ENCODE results near the gene MAPK11. TPM values are rescaled to one million over a fixed set of nuclear protein-coding genes. Genes with fewer than 3 reads are reported as not detected.
A peak's percentile ranks its signal among the peaks of the same experiment; 100 is the strongest.

Gene MAPK11
- total RNA-seq, 1 donor = 11.8 TPM

DNA sequence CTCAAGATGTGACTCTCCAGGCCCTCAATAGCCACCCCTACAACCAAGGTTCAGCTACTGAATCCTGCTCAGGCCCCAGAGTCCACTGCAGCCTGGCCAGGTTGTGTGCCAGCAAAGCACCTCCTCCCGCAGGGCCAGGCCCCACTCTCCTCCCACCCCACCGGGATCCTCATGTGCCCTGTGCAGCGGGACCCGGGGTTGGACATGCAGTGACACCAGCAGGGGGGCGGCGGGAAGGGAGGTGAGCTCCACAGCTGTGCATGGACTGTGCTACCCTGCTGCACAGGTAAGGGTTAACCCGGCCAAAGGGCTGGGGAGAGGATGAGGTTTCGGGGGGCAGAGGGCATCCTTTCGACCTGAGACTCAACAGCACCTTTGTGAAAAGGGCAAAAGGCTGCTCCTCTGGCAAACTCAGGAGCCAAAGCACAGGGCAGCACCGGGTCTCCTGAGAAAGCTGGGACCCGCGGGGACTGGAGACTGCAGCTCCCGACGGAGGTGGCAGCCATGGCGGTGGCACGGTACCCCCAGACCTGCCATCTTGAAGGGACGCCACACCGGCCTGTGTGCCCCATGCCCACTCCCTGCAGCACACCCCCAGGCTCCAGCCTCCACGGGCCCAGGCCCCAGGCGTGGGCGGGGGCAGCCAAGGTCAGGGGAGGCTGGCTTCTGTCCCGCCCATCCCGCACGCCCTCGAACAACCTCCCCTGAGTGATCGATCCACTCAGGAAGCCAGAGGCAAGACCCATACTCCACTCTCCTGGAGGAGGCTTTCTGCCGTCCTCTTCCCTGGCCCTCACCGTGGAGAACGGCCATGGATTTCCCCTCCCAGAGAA lies 26.7 kb upstream of the MAPK11 start:
- DNase-seq (ENCODE audit: low read depth in 2 of 3, low spot score in 2 of 3) = no peak

GRCh38 chr22:50294319-50294656 lies 24.1 kb upstream of the MAPK11 start:
- DNase-seq (ENCODE audit: low read depth in 2 of 3, low spot score in 2 of 3) = no peak

DNA sequence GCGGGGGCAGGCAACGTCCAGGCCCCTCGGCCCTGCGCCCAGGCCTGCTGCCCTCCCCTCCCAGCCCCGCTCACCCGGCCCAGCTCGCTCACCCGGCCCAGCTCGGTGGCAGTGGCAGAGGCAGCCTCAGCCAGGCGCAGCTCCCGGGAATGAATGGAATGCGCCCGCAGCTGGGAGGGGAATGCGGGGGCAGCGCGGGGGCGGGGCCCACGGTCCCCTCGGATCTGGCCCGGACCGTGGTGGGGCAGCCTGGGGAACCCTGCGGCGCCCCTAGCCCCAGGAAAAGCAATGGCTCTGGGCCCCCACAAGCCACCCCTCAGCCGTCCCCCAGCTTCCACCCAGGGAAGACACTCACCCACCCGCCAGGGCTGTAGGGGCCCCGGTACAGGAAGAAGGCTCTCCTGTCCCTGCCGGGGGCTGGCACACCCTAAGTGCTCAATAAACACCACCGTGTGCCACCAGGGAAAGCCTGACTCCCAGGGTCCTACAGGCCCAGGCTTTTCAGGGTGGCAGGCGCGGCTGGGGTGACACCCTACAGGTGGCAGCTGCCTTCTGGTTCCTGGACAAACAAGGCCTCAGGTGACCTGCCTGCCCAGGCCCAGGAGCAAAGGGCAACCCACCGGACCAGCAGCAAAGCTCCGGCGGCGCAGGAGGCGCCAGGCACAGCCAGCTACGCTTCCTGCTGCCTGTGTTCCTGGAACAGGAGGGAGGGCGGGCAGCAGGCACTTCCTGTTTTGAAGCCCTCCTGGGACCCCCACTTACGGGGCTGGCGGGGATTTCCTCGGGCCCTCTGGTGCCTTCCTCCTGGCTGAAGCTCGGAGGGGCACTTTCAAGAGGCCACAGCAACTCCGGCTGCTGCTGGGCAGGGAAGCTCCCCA lies 23.5 kb upstream of the MAPK11 start:
- peak in 2 of 3 donors; percentile 76 to 77 for DNase-seq (ENCODE audit: low read depth in 2 of 3, low spot score in 2 of 3)

GRCh38 chr22:50292643-50293440 lies 22.7 kb upstream of the MAPK11 start:
- DNase-seq (ENCODE audit: low read depth in 2 of 3, low spot score in 2 of 3) = peak in 1 of 3 donors; percentile 70

- no peak for DNase-seq (ENCODE audit: low read depth in 2 of 3, low spot score in 2 of 3)
These were observed 19.9 kb upstream of the MAPK11 start for GRCh38 chr22:50289942-50290630.

DNA sequence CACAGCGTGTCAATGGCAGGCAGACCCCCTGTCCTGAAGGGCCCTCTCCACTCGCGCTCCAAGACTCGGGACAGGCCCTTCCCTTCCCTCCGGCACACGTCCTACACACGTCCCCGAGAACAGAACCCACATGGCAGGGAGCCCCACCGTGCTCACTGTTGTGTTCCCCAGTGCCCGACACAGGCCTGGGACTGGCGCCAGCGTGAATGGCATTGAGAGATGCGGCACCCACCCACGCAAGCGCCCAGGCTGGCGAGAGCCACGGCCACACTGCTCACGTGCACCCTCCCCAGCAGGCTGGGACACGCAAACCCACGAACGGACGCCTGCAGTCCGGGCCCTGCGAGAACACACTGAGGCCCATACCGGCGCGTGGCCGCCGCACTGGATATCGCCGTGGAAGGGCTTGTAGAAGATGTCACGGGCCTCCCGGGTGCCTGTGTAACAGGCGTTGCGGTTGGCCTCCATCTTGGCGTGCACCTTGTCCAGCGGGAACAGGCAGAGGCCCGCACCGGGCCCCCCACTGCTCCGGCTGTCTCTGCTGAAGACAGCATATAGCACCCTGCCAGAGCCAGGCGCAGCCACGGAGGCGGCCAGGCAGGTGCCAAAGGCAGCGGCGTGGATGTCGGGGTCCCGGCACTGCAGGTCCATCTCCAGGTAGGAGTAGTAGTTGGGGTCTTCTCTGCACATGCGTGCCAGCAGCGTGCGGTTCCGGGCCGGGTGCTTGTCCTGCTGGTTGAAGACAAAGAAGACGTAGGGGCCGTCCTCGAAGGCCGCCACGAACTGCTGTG lies 19.2 kb upstream of the MAPK11 start:
- DNase-seq (ENCODE audit: low read depth in 2 of 3, low spot score in 2 of 3) = no peak

GRCh38 chr22:50287731-50288130 lies 17.6 kb upstream of the MAPK11 start:
- DNase-seq (ENCODE audit: low read depth in 2 of 3, low spot score in 2 of 3) = no peak

DNA sequence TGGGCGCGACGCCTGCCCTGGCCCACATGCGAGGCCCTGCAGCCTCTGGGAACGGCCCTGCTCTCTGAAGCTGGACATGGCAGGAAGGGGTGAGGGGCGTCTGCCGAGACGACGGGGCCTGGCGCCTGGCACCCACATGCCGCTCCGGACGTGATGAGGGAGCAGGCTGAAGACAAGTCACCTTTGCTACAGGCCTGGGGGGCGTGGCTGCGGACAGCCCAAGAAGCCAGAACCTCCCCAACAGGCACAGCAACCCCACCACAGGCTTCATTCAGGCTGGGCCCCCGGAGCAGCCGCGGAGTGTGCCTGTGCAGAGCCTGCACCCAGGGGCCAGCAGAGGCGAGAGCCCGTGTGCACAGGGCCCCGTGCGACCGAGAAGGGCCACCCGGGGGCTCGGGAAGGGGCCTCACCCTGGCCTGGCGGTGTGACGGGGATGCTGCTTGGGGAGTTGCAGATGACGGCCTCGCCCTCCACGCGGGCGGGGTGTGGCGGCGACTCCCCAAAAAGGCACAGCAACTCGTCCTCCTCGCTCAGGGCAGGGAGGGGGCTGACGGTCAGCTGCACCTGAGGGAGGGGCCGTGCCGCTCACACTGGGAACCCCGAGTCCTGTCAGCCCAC lies 16.6 kb upstream of the MAPK11 start:
- no peak for DNase-seq (ENCODE audit: low read depth in 2 of 3, low spot score in 2 of 3)

- DNase-seq (ENCODE audit: low read depth in 2 of 3, low spot score in 2 of 3) = no peak
These were observed 16.1 kb upstream of the MAPK11 start for GRCh38 chr22:50286275-50286674.

DNA sequence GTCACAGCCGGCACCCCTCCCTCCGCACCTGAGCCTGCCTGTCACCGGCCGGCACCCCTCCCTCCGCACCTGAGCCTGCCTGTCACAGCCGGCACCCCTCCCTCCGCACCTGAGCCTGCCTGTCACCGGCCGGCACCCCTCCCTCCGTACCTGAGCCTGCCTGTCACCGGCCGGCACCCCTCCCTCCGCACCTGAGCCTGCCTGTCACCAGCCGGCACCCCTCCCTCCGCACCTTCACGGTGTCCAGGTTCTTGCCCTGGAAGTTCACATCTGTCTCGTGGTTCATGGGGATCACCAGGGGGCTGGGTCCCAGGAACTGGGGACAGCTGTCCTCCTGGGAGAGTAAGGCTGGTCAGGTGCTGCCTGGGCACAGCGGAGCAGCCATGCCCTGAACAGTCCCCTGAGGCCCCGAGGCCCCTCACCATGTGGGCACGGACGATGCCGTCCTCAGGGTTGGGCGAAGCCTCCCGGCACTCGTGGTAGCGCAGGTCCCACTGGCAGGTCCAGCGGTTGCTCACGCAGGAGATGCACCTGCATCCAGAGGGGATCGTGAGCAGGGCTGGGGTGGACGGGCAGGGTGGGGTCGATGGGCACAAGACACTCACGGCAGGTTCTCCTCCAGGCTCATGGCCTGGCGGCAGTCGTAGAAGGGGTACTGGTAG lies 15.5 kb upstream of the MAPK11 start:
- DNase-seq (ENCODE audit: low read depth in 2 of 3, low spot score in 2 of 3) = no peak

- DNase-seq (ENCODE audit: low read depth in 2 of 3, low spot score in 2 of 3) = no peak
These were observed 14.3 kb upstream of the MAPK11 start for GRCh38 chr22:50284479-50284878.

- DNase-seq (ENCODE audit: low read depth in 2 of 3, low spot score in 2 of 3) = no peak
These were observed 13.6 kb upstream of the MAPK11 start for GRCh38 chr22:50283821-50284220.

- no peak for DNase-seq (ENCODE audit: low read depth in 2 of 3, low spot score in 2 of 3)
These were observed 12.4 kb upstream of the MAPK11 start for GRCh38 chr22:50282361-50283155.

DNA sequence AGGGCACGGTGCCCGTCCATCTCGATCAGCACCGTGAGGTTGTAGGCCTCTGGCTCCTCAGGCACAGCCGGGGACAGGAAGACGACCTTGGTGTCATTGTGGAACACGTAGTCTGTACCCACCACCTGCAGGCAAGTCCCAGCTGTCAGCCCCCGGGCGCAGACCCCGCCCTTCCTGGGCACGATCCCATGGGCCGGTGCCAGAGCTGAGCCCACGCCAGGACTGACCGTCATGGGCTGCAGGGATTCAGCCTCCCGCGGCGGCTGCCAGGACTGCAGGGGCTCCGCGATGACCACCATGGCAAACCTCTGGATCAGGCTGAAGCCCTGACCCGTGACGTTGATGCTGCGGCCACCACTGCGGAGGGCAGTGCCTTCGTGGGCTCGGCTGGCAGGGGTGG lies 11.8 kb upstream of the MAPK11 start:
- DNase-seq (ENCODE audit: low read depth in 2 of 3, low spot score in 2 of 3) = no peak

DNA sequence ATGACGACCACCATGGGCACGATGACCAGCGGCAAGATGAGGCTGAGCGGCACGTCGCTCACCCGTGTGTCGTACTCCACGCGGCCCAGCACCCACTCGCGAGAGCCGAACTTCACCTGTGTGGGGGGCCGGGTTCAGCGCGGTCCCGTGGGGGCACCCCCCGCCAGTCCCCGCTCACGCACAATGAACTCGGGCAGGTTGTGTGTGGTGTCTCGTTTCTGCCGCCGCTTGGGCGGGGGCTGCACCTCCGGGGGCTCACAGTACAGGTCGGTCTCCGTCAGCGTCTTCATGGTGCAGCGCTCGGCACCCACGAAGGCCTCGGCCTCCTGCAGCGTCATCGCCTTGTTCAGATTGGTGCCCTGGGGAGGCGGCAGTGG lies 11.2 kb upstream of the MAPK11 start:
- no peak for DNase-seq (ENCODE audit: low read depth in 2 of 3, low spot score in 2 of 3)

DNA sequence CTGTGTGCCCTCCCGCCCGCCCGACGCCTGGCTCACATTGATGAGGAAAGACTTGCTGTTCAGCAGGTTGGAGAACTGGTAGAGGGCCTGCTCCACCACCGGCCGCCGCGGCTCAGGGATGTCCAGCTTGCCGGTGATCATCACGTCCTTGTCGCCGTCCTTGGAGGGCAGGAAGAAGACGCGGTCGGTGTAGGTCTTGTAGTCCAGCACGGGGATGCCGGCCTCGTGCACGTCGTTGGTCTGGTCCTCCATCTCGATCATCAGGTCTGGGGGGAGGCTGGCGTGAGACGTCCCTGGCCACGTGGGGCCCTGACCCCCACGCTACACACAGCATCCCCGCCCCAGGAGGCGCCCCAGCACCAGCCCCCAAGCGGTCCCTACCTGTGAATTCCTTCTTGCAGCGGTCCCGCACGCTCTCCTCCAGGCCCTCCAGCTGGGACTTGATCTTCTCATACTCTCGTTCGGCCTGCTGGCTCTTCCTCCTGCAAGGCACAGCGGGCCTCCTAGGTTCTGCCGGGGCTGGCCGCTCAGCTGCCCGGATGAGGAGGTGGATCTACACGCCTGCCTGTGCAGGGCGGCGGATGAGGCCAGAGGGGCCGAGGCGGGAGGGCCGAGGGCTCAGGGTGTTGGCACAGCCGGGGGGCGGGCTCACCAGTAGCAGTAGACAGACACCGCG lies 10.7 kb upstream of the MAPK11 start:
- DNase-seq (ENCODE audit: low read depth in 2 of 3, low spot score in 2 of 3) = no peak

DNA sequence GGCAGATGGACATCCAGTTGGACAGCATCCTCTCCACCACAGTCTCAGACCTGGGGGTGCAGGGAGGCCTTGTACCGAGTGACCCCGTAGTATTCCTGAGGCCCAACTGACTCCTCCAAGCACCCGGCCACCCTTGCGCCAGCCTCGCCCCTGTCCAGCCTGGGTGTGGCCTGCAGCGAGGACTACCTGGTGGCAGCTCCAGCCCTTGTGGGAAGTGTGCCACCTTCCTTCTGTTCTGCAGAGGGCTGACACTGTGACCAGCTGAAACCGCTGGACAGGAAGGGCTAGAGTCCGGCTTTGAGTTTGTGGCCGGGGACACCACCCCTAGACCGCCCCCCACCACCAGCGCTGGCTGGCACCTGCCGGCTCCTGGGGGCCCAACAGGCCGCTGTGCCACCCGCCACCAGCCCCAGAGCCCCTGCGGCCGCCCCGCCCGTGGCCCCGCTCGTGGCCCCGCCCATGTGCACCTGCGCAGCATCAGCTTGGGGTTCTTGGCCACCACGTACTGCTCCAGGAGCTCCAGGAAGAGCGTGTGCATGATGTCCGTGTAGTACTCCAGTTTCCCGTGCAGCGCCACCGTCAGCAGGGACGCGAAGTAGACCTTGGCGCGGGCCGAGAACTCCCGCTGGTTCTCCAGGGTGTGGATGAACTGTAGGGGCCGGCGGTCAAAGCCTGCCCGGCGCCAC lies 10.0 kb upstream of the MAPK11 start:
- DNase-seq (ENCODE audit: low read depth in 2 of 3, low spot score in 2 of 3) = no peak
